ENCODE data around the gene GREB1.

GREB1 gene

GRCh38 chr2:11521775-11522174, 12.1 kb upstream of the GREB1 start:
- no peak for TF ChIP-seq CTCF (IDR thresholded peaks at IDR 0.05; ENCODE audit: low read depth, low read length)
- H3K4me3 ChIP-seq (ENCODE audit: low read depth, low read length), result no peak overlapping the region

DNA sequence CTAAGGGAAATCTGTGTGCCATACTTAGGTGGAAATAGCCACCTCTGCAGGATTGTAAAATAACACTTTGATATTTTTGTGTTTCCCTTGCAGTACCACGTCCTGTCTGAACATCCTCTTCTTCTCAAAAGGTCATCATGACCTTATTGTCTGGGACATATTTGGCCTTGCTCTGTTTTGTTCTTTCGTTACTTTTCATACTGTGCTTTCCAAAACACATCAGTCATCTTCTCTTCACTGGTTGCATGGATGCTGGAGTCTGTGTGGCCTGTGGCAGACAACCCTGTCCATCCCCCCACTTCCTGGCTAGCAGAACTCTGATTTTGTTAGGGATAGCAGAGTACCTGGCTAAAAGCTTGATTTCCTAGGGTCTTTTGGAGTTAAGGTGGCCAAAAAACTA, 9.4 kb upstream of the GREB1 start:
- no peak overlapping the region for H3K4me3 ChIP-seq (ENCODE audit: low read depth, low read length)
- no peak for TF ChIP-seq CTCF (IDR thresholded peaks at IDR 0.05; ENCODE audit: low read depth, low read length)

GRCh38 chr2:11525762-11526161, 8.1 kb upstream of the GREB1 start:
- TF ChIP-seq CTCF (IDR thresholded peaks at IDR 0.05; ENCODE audit: low read depth, low read length), result no peak

DNA sequence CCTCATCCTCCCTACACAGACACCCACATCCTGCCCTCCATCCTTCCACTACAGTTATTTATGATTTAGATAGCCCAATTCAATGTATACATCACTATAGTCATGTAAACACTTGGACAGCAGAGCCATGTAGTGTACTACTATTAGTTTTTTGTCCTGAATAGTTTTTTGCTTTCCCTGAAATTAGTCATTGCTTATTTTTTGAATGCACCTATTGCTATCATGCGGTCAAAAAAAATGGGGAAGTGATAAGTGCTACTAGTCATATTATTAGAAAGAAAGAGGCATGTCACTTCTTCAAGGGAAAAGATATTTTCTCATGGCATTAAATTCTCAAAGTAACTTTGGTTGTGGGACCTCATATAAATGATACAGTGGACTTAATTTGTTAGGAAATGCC, 6.8 kb upstream of the GREB1 start:
- no peak overlapping the region for H3K4me3 ChIP-seq (ENCODE audit: low read depth, low read length)
- no peak for TF ChIP-seq CTCF (IDR thresholded peaks at IDR 0.05; ENCODE audit: low read depth, low read length)

More at GRCh38 chr2:11525762-11526161, 8.1 kb upstream of the GREB1 start:
- no peak overlapping the region for H3K4me3 ChIP-seq (ENCODE audit: low read depth, low read length)

DNA sequence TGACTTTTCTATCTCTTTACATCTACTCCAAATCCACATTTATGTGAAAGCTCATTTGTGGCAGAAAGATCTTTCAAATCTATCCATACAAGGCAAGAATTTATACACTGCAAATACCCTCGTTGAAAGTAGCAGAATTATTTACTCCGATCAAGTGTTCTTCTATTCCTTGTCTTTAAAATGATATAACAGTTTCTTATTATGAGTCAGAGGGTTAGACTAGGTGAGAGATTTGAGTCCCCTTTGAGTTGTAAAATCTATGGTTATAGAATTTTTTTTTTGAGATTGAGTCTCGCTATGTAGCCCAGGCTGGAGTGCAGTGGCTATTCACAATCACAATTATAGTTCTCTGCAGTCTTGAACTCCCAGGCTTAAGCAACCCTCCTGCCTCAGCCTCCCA, 5.6 kb upstream of the GREB1 start:
- no peak for TF ChIP-seq CTCF (IDR thresholded peaks at IDR 0.05; ENCODE audit: low read depth, low read length)
- no peak overlapping the region for H3K4me3 ChIP-seq (ENCODE audit: low read depth, low read length)

- H3K4me3 ChIP-seq (ENCODE audit: low read depth, low read length), result no peak overlapping the region
- no peak for TF ChIP-seq CTCF (IDR thresholded peaks at IDR 0.05; ENCODE audit: low read depth, low read length)
Measured at GRCh38 chr2:11530864-11531465, 2.9 kb upstream of the GREB1 start.

GRCh38 chr2:11532416-11533055, 1.3 kb upstream of the GREB1 start:
- no peak overlapping the region for H3K4me3 ChIP-seq (ENCODE audit: low read depth, low read length)
- no peak for TF ChIP-seq CTCF (IDR thresholded peaks at IDR 0.05; ENCODE audit: low read depth, low read length)

All from WI38 (cell line).